KOPT-K1 (cell line): ENCODE results near the gene NELL1.

Experiments
- H3K27ac ChIP-seq: fragments of 200-600 bp; sonication (generic); 2 replicates; pipeline ENCODE4 v1.5.1; 2016; ENCODE audit warnings: antibody characterized with exemption, mild to moderate bottlenecking, low read depth, low read length; ENCODE audit not compliant: poor library complexity, severe bottlenecking
- H3K36me3 ChIP-seq: fragments of 200-600 bp; sonication (generic); 2 replicates; pipeline ENCODE4 v1.5.1; 2017; ENCODE audit warnings: antibody characterized with exemption, mild to moderate bottlenecking, low read length, moderate library complexity; ENCODE audit not compliant: insufficient read depth
- H3K9me3 ChIP-seq: fragments of 200-600 bp; sonication (generic); 2 replicates; pipeline ENCODE4 v1.5.1; 2017; ENCODE audit warnings: antibody characterized with exemption, low read length, mild to moderate bottlenecking; ENCODE audit not compliant: insufficient read depth, poor library complexity, severe bottlenecking

The NELL1 gene

GRCh38 chr11:21426931-21427330 is 757.5 kb downstream of the NELL1 start:
- H3K27ac ChIP-seq = no peak overlapping the region
- H3K9me3 ChIP-seq = no peaks in the 10 kb centered on the region
- H3K36me3 ChIP-seq = no peaks in the 10 kb centered on the region

DNA sequence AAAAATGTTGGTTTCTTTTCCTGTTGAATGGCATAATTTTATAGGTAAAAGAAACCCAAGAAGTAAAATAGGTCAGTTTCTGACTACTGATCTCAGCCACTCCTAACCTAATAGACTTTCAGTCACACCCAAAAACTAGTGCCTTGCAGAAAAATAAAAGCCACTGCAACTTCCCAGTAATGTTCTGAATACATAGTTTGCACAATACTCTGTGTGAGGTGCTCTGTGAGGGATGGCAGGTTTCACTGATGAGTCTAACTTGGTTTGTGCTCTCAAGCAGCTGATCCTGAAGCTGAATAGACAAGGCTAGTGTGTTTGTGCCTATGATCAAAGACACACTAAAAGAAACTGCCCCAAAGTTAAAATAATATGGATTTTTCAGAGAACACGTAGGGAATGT is 758.3 kb downstream of the NELL1 start:
- Histone ChIP-seq H3K27ac (no peak overlapping the region), H3K36me3 (no peaks in the 10 kb centered on the region), H3K9me3 (no peaks in the 10 kb centered on the region)

GRCh38 chr11:21428796-21429195 is 759.4 kb downstream of the NELL1 start:
- no peaks in the 10 kb centered on the region for H3K9me3 ChIP-seq
- H3K27ac ChIP-seq = no peak overlapping the region
- no peaks in the 10 kb centered on the region for H3K36me3 ChIP-seq

DNA sequence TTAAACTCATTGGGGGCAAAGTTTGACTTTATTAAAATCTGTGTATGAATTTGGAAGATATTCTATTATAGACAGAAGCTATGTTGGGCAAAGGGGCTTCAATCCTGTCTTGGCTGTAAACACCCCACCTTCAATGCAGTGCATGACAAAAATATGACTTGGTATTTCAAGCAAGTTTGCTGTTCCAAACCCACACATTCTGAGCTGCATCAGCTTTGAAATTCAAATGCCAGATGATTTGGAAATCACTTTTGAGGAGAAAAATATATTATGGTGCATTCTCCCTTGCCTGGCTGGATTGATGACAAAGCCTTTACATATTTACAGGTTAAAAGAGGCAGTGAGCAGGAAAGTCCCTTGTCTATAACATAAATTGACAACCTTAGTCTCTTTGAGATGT is 760.0 kb downstream of the NELL1 start:
- no peak overlapping the region for H3K27ac ChIP-seq
- no peaks in the 10 kb centered on the region for H3K9me3 ChIP-seq
- H3K36me3 ChIP-seq = no peaks in the 10 kb centered on the region

GRCh38 chr11:21430537-21430936 is 761.2 kb downstream of the NELL1 start:
- no peak overlapping the region for H3K27ac ChIP-seq
- no peaks in the 10 kb centered on the region for H3K9me3 ChIP-seq
- no peaks in the 10 kb centered on the region for H3K36me3 ChIP-seq

- Histone ChIP-seq H3K27ac (no peak overlapping the region), H3K36me3 (no peaks in the 10 kb centered on the region), H3K9me3 (no peaks in the 10 kb centered on the region)
Observed at GRCh38 chr11:21446939-21447590, 777.7 kb downstream of the NELL1 start.

DNA sequence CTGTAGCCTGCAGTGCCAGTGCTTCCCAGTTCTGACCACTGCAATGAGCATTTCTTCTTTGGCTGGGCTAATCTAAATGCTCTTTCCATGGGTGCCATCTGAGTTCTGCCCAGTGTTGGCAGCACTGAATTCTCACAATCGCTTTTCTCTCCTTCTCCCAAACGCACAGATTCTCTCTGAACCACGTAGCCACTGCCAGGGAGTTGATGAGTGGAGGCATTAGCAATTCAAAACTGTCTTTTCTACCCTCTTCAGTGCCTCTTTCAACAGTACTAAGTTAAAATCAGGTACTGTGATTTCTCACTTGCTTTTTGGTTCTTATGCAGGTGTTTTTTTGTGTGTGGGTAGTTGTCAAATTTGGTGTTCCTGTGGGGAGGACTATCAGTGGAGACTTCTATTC is 778.5 kb downstream of the NELL1 start:
- no peaks in the 10 kb centered on the region for H3K9me3 ChIP-seq
- no peak overlapping the region for H3K27ac ChIP-seq
- no peaks in the 10 kb centered on the region for H3K36me3 ChIP-seq

DNA sequence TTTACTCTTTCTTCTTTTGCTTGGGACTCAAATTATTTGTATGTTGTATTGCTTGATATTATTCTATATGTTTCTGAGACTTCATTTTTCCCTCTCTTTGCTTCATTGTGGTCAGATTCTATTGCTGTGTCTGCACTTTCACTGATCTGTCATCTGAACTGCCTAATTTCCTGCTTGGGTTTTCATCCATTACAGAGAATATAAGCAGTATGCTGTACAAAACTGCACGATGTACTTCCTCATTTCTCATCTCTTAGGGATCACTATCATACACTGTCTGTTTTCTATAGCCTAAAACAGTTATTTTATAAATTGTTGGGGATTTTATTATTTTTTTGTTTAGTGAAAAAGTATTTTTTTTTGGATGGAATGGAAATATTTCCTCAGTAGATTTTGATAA is 786.8 kb downstream of the NELL1 start:
- no peaks in the 10 kb centered on the region for H3K9me3 ChIP-seq
- no peak overlapping the region for H3K27ac ChIP-seq
- H3K36me3 ChIP-seq = no peaks in the 10 kb centered on the region

DNA sequence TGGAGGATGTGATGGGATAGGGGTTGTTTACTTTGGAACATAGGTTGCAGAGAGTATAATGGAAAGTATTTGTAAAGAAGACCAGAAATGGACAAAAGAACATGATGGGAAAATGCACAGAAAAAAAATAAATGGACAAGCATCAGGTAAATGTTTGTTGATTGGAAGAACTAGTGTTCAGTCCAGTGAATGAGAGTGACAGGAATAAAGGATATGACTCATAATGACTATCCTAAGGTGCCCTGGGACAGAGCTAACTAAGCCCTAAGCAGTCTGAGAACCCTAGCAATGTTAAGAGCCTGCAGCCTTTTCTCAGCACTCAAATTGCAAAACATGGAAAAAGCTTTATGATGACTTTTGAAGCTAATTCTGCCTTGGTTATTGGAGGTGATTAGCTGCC is 790.7 kb downstream of the NELL1 start:
- no peak overlapping the region for H3K27ac ChIP-seq
- H3K9me3 ChIP-seq = no peaks in the 10 kb centered on the region
- no peaks in the 10 kb centered on the region for H3K36me3 ChIP-seq

- no peaks in the 10 kb centered on the region for H3K9me3 ChIP-seq
- H3K27ac ChIP-seq = no peak overlapping the region
- H3K36me3 ChIP-seq = no peaks in the 10 kb centered on the region
Observed at GRCh38 chr11:21461701-21462100, 792.3 kb downstream of the NELL1 start.

DNA sequence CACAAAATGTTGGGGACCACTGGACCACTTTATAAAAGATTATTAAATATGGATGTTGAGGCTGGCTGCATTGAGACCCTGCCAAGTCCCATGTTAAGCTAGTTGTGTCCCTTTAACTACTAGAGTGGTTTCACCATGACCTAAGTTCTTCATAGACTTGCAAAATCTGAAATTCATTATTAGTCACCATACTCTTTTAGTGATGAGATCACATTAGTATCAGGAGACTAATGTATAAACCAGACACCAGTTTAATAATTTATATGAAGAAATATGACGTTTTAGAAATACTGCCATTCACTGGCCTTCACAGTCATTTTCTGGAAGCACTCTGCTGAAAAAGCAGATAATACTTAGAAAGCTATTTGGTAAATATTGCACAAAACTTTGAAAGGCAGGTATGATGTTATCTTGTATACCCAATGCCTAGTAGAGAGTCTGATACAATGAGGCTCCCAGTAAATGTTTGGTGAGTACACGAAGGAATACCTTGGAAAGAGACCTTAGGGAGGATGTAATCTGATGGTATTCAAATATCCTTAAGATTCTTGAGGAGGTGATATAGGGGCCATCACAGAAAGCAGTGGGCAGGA is 795.3 kb downstream of the NELL1 start:
- no peaks in the 10 kb centered on the region for H3K9me3 ChIP-seq
- no peaks in the 10 kb centered on the region for H3K36me3 ChIP-seq
- no peak overlapping the region for H3K27ac ChIP-seq

DNA sequence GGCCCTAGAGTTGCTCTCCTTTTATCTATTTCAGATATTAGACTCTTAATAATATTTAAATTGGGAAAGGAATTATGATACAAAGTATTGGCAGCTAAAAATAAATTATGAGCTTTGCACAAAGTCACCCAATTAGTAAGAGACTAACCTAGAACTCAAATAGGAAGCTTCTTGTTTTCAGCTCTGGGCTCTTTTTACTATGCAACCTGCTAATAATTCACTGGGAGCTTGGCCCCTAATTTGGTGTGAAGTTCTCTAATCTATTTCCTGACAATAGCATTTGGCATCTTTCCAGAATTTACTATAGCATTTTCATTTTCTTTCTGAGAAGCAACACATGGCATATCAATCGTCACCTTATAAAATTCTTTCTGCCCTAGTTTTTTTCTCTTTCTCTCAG is 795.8 kb downstream of the NELL1 start:
- Histone ChIP-seq H3K27ac (no peak overlapping the region), H3K9me3 (no peaks in the 10 kb centered on the region), H3K36me3 (no peaks in the 10 kb centered on the region)

- H3K9me3 ChIP-seq = no peaks in the 10 kb centered on the region
Observed at GRCh38 chr11:21465920-21466319, 796.5 kb downstream of the NELL1 start.

GRCh38 chr11:21470521-21470920 is 801.1 kb downstream of the NELL1 start:
- no peaks in the 10 kb centered on the region for H3K9me3 ChIP-seq
- no peak overlapping the region for H3K27ac ChIP-seq
- H3K36me3 ChIP-seq = no peaks in the 10 kb centered on the region

More at GRCh38 chr11:21465920-21466319, 796.5 kb downstream of the NELL1 start:
- no peak overlapping the region for H3K27ac ChIP-seq
- no peaks in the 10 kb centered on the region for H3K36me3 ChIP-seq

- H3K9me3 ChIP-seq = no peaks in the 10 kb centered on the region
- no peak overlapping the region for H3K27ac ChIP-seq
- H3K36me3 ChIP-seq = no peaks in the 10 kb centered on the region
Observed at GRCh38 chr11:21472261-21472660, 802.9 kb downstream of the NELL1 start.

DNA sequence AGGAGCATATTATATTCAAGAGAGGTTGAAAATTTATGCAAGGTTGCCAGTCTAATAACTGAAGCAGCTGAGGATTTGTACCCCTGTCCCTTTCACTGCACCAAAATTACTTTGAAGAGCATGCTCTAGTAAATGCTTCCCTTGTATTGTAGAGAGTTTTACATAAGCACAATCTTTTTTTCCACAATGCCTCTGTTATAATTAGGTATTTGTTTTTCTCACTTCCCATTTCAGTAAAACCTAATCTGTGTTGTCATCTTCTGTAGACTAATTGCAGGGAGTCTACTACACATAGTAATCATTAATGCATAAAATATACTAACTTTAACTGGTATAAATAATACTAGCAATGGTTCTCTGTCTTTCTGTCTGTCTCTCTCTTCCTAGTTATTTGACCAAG is 805.1 kb downstream of the NELL1 start:
- H3K9me3 ChIP-seq = no peaks in the 10 kb centered on the region
- H3K36me3 ChIP-seq = no peaks in the 10 kb centered on the region
- no peak overlapping the region for H3K27ac ChIP-seq
